Neural cell (in vitro differentiated cells): ENCODE results near the gene FHAD1.

Experiments used
- CTCF ChIP-seq: fragments of 450-650 bp; IDR thresholded peaks from 2 replicates; pipeline ENCODE4 v1.5.1; 2014; ENCODE audit warnings: antibody characterized with exemption, mild to moderate bottlenecking, moderate library complexity; ENCODE audit not compliant: poor library complexity, severe bottlenecking
- EP300 ChIP-seq: fragments of 450-650 bp; conservative IDR thresholded peaks from 2 replicates; pipeline ENCODE4 v1.6.1; 2014; ENCODE audit warnings: antibody characterized with exemption, mild to moderate bottlenecking, moderate library complexity; ENCODE audit not compliant: poor library complexity, severe bottlenecking
- EZH2 ChIP-seq: fragments of 200-600, 300-800 bp; shearing (Covaris generic), sonication (generic); IDR thresholded peaks from 2 replicates; pipeline ENCODE4 v1.6.1; 2014; ENCODE audit warnings: antibody characterized with exemption, low read length, borderline replicate concordance, mild to moderate bottlenecking; ENCODE audit not compliant: insufficient read depth, poor library complexity, severe bottlenecking
- MXI1 ChIP-seq: fragments of 450-650 bp; conservative IDR thresholded peaks from 2 replicates; pipeline ENCODE4 v1.6.1; 2014; ENCODE audit warnings: antibody characterized with exemption, mild to moderate bottlenecking; ENCODE audit not compliant: poor library complexity, severe bottlenecking
- POLR2AphosphoS5 ChIP-seq: IDR thresholded peaks from 2 replicates; pipeline ENCODE4 v1.6.1; 2012
- RAD21 ChIP-seq: fragments of 450-650 bp; conservative IDR thresholded peaks from 2 replicates; pipeline ENCODE4 v1.6.1; 2014; ENCODE audit warnings: antibody characterized with exemption, mild to moderate bottlenecking, moderate library complexity
- TAF1 ChIP-seq: IDR thresholded peaks from 2 replicates; pipeline ENCODE4 v1.6.1; 2012; ENCODE audit warnings: low read depth
- TF ChIP-seq, protein P1 (sequence below): IDR thresholded peaks from 2 replicates; pipeline ENCODE4 v1.6.1; 2012; ENCODE audit warnings: borderline replicate concordance

DNA sequence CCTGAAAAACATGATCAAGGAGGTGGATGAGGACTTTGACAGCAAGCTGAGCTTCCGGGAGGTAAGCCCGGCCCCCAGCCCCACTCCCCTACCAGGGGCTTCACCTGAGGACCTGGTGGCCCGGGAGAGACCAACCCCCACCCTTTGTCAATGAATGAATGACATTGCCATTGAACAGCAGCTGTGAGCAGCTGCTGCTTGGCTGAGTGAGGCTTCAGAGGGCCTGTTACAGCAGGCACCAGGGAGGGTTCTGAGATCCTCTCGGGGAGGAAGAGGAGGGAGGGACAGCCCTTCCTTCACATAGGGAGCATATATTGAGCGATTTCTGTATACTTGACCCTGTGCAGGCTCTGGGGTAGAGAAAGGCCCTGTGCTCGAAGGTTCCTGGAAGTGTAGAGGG lies 178.9 kb downstream of the FHAD1 start:
- TF ChIP-seq CTCF (no peak), RAD21 (no peak), EP300 (no peak), TAF1 (no peak), MXI1 (no peak), POLR2AphosphoS5 (no peak), EZH2 (no peak)
- TF ChIP-seq, protein P1, sequence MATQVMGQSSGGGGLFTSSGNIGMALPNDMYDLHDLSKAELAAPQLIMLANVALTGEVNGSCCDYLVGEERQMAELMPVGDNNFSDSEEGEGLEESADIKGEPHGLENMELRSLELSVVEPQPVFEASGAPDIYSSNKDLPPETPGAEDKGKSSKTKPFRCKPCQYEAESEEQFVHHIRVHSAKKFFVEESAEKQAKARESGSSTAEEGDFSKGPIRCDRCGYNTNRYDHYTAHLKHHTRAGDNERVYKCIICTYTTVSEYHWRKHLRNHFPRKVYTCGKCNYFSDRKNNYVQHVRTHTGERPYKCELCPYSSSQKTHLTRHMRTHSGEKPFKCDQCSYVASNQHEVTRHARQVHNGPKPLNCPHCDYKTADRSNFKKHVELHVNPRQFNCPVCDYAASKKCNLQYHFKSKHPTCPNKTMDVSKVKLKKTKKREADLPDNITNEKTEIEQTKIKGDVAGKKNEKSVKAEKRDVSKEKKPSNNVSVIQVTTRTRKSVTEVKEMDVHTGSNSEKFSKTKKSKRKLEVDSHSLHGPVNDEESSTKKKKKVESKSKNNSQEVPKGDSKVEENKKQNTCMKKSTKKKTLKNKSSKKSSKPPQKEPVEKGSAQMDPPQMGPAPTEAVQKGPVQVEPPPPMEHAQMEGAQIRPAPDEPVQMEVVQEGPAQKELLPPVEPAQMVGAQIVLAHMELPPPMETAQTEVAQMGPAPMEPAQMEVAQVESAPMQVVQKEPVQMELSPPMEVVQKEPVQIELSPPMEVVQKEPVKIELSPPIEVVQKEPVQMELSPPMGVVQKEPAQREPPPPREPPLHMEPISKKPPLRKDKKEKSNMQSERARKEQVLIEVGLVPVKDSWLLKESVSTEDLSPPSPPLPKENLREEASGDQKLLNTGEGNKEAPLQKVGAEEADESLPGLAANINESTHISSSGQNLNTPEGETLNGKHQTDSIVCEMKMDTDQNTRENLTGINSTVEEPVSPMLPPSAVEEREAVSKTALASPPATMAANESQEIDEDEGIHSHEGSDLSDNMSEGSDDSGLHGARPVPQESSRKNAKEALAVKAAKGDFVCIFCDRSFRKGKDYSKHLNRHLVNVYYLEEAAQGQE = no peak
